ENCODE measurements around the gene ADORA1.

Gene ADORA1

GRCh38 chr1:203145321-203146041 is 18.0 kb downstream of the ADORA1 start:
- no peak for TF ChIP-seq CTCF (IDR thresholded peaks at IDR 0.05; ENCODE audit: low read depth, low read length)
- H3K4me3 ChIP-seq (ENCODE audit: low read depth, low read length) = no peak overlapping the region

DNA sequence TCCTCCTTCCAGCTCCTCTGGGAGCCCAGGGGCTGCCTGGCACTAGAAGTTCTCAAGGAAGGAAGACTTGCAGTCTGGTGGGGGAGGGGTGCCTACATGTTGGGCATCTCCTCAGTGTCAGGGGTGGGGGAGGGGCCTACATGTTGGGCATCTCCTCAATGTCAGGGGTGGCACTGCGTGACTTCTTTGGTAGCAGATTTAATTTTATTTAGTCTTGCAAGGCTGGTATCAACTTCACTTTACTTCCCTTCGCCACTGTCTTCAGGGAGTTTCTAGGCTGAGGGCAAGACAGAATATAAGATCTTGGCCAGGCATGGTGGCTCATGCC is 18.5 kb downstream of the ADORA1 start:
- TF ChIP-seq CTCF (IDR thresholded peaks at IDR 0.05; ENCODE audit: low read depth, low read length) = no peak
- H3K4me3 ChIP-seq (ENCODE audit: low read depth, low read length) = no peak overlapping the region

GRCh38 chr1:203146537-203146936 is 19.0 kb downstream of the ADORA1 start:
- TF ChIP-seq CTCF (IDR thresholded peaks at IDR 0.05; ENCODE audit: low read depth, low read length) = no peak
- H3K4me3 ChIP-seq (ENCODE audit: low read depth, low read length) = no peak overlapping the region

DNA sequence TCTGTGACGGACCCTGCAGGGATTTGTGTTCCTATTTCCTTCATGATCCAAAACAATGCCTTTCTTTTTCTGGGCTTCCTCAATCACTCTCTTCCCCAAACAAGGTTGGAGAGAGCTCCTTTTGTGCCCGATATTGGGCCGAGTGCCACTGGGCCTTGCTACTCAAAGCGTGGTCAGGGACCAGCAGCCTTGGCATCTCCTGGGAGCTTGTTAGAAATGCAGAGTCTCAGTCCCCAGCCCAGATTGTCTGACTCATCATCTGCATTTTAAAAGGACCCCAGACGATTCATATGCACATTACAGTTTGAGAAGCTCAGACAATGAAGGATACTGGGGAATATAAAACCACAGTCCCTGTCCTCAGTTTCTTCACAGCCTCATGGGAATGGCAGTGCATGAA is 19.9 kb downstream of the ADORA1 start:
- TF ChIP-seq CTCF (IDR thresholded peaks at IDR 0.05; ENCODE audit: low read depth, low read length) = no peak
- no peak overlapping the region for H3K4me3 ChIP-seq (ENCODE audit: low read depth, low read length)

DNA sequence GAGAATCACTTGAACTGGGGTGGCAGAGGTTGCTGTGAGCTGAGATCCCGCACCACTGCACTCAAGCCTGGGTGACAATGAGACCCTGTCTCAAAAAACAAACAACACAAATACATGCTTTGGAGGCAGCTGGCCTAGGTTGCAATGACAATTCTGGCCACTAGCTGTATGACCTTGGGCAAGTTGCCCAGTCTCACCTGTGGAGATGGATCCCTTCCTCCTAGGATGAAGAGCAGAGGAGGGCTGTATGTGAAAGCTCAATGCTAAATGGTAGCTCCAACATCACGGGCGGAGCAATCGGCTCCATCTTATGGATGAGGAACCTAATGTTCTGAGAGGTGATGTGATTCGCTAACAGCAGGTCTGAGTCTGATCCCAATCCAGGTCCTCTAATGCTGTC is 20.6 kb downstream of the ADORA1 start:
- H3K4me3 ChIP-seq (ENCODE audit: low read depth, low read length) = no peak overlapping the region
- peak; percentile 12; the same call in 1 of the 2 replicates for TF ChIP-seq CTCF (IDR thresholded peaks at IDR 0.05; ENCODE audit: low read depth, low read length)

DNA sequence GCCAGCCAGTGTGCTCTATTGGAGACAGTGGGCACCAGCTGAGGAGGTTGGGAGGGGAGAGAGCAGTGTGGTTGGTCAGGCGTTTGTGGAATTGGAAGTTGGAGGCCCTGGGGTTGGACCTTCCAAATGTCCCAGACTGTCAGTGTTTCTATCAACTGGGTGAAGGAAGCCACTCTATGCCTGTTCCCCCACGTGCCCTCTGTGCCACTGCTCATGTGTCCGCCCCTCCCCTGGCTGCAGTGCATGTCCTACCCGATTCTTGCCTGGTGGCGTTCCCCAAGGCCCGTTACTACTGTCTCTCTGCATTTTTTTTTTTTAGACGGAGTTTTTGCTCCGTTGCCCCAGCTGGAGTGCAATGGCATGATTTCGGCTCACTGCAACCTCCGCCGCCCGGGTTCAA is 21.1 kb downstream of the ADORA1 start:
- TF ChIP-seq CTCF (IDR thresholded peaks at IDR 0.05; ENCODE audit: low read depth, low read length) = no peak
- no peak overlapping the region for H3K4me3 ChIP-seq (ENCODE audit: low read depth, low read length)

DNA sequence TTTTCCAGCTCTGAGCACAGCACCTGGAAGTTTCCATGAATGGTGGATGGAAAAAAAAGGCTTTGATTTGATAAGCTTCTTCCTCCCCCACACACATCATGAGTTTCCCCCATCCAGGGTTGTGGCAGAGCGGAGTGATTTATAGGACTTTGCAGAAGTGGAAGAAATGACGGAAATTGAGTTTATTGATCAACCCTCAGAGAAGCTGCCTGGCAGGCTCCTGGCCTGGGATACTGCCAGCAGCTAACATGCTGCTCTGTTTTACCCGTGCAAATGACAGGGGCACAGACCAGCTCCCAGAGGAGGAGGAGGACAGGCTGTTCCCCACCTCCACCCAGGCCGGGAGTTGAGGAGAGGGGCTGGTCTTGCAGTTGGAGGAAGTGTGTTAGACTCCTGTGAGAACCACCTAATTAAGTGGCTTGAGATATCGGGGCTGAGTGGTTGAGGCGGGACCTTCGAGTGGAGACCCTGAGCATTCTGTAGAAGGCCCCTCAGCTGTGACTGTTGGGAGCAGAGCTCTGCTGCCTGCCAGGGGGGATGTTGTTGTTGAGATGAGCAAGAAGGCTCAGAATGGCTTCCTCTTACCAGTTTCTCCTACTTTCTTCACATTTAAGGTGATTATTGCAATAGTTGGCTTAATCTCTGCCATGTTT is 21.8 kb downstream of the ADORA1 start:
- no peak for TF ChIP-seq CTCF (IDR thresholded peaks at IDR 0.05; ENCODE audit: low read depth, low read length)
- no peak overlapping the region for H3K4me3 ChIP-seq (ENCODE audit: low read depth, low read length)
